HG03565 (cell line): ENCODE results near the gene CNTNAP1.
A peak's percentile ranks its signal among the peaks of the same experiment; 100 is the strongest.
"Not testable (repeated sequence)": the region's sequence is repeated elsewhere in the genome, so short reads cannot be mapped to it uniquely, and the experiment has no call there.

Experiments
- ATAC-seq: cut with Tn5 transposase; IDR thresholded peaks from one replicate; pipeline ENCODE4 v1.9.1; 2021; ENCODE audit warnings: mild to moderate bottlenecking, moderate library complexity; ENCODE audit not compliant: unreplicated experiment

The CNTNAP1 gene

DNA sequence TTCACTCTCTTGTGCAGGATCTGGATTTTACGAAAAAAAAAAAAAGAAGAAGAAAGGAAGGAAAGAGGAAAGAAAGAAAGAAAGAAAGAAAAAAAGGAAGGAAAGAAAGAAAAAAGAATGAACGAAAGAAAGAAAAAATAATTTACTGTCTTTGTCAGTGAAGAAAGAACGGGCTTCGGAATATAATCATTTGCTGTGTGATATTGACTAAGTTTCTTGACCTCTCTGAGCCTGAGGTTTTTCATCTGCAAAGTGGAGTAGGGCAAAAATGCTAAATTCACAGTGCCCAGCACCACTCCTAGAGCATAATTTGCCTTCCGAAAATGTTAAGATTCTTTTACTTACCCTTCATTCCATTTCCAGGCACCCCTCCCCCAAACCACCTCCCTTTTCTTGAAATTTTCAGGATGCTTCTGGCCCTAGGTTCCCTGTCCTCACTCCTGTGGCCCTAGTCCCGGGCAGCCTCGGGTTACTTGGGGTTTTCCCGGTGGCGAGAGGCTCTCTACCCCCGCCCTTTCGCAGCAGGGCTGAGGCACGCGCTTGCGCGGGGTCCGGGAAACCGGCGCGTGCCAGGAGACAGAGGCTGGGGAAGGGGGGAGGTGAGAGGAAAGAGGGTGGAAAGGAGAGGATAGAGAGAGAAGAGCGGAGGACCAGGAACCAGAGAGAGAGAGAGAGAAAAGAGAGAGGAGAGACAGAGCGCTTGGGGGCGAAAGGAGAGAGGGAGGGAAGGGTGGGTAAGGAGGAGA lies at the start of gene CNTNAP1:
Gene CNTNAP1 (plus strand): TSS at position 556 of the 746 bp plus-strand sequence. CDS start 299 bp downstream, outside the sequence.
- ATAC-seq = no peak

GRCh38 chr17:42632949-42633444 lies 49.3 kb upstream of the CNTNAP1 start:
- no peak for ATAC-seq

DNA sequence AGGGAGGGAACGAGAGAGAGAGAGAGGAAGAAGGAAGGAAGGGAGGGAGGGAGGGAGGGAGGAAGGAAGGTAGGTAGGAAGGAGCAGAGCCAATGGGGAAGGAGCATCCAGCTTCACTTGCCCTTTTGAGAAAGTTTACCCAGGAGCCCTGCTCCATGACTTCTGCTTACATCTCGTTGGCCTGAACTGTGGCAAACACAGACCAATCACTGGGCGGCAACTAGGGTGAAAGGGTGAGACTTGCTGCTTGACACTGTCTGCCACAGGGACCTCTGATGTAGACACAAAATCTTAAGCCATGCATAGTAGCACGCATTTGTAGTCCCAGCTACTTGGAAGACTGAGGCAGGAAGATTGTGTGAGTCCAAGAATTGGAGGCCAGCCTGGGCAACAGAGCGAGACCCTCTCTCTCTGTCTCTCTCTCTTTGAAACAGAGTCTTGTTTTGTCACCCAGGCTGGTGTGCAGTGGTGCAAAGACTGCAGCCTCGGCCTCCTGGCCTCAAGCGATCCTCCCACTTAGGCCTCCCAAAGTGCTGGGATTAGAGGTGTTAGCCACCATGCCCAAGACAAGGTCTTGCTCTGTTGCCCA lies 42.7 kb upstream of the CNTNAP1 start:
- no peak for ATAC-seq

DNA sequence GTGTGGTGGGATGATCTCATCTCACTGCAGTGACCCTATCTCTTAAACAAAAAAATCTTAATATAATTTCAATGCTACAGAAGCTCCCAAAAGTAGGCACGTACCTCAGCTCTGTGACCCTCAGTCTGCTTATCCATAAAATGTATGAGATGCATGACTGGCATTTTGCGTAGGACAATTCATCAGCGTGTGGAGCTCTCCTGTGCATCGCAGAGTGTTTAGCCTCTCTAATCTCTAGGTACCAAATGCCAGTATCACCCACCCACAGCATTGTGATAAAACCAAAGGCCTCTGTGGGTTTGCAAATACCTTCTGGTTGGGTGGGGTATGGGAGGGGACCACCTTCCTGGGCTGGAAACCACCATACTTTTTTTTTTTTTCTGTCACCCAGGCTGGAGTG lies 42.2 kb upstream of the CNTNAP1 start:
- ATAC-seq = no peak

DNA sequence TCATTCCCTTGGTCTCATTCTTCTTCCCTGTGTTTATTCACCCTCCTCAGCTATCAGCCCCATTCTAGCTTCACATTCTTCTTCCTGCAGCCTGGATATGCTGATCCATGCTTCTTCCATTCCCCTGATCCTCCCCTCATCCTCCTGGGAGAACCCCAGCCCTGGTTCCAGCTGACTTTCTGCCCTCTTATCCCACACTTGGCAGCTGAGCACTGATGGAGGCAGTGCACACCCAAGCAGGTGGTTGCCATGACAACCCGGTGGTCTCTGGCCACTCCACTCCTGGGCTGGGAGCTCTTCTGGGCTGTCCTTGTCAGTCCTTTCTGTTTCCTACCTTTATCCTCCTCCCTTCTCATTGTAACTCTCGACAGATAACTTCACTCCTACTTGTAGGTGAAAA lies 40.0 kb upstream of the CNTNAP1 start:
- no peak for ATAC-seq

DNA sequence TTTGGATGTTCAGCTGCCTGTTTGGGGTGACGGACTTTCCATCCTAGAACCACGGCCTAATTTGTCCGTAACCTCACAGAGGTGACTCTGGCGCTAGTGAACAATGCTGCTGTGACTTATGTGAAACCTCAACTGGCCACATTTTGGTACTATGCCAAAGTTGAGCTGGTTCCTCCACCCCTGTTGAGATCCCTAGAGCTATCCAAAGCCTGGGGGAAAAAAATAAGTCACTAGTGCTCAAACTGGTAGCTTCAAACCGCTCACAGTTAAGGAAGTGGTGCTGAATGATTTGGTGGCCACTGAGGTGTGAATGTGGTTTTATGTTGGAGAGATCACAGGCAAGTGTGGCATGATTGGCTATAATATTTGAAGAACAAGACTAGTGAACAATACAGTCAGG lies 34.6 kb upstream of the CNTNAP1 start:
- no peak for ATAC-seq

GRCh38 chr17:42651392-42651791 lies 30.9 kb upstream of the CNTNAP1 start:
- ATAC-seq = no peak

DNA sequence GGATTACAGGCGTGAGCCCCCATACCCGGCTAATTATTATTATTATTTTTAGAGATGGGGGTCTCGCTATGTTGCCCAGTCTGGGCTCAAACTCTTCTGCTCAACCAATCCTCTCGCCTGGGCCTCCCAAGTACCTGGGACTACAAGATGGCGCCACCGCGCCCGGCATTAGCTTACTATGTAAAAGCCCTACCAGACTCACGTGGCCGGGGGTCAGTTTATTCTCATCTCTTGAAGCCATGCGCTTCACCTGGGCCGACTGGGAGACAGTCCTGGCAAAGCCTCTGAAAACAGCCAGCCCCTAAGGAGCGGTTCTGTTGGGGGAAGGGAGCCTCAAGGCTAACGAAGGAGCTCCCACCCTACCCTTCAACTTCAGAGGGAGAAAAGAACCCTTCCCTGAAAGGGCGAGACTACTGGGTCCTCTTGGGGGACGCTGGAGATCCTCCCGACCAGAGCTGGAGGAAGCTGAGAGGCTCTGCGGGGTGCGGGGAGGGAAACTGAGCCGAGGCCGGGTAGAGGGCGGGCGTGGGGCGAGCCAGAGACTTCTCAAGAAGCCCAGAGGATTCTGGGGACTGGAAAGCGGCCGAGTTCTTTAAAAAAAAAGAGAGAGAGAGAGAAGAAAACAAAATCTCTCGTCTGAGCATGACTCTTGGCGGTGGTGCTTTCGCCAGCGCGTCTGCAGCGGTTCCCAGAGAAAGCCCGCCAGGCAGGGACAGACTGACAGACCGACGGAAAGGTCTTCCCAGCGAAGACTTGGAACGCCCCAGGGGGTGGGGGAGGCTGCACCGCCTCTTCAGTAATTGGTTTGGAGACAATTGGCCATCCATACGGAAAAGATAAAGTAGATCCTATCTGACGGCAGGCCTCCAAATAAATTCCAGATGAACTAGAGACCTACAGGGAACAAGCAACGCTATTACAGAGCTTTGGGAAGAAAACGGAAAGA lies 28.9 kb upstream of the CNTNAP1 start:
- no peak for ATAC-seq

- no peak for ATAC-seq
These were observed 26.8 kb upstream of the CNTNAP1 start for GRCh38 chr17:42655528-42655927.

GRCh38 chr17:42657824-42658588 lies 24.3 kb upstream of the CNTNAP1 start:
- no peak for ATAC-seq

- ATAC-seq = peak; percentile 38
These were observed 23.0 kb upstream of the CNTNAP1 start, which contains the start of gene TUBG2 for GRCh38 chr17:42659079-42659931. Gene TUBG2 (plus strand): TSS chr17:42659284. CDS start chr17:42659504, 220 bp downstream.

- ATAC-seq = not testable (repeated sequence)
These were observed 22.4 kb upstream of the CNTNAP1 start for GRCh38 chr17:42659932-42660274.

- ATAC-seq = no peak
These were observed 21.5 kb upstream of the CNTNAP1 start for GRCh38 chr17:42660692-42661345.

- ATAC-seq = no peak
These were observed 16.7 kb upstream of the CNTNAP1 start for GRCh38 chr17:42665581-42666001.

- ATAC-seq = not testable (repeated sequence)
These were observed 16.2 kb upstream of the CNTNAP1 start for GRCh38 chr17:42666126-42666525.

DNA sequence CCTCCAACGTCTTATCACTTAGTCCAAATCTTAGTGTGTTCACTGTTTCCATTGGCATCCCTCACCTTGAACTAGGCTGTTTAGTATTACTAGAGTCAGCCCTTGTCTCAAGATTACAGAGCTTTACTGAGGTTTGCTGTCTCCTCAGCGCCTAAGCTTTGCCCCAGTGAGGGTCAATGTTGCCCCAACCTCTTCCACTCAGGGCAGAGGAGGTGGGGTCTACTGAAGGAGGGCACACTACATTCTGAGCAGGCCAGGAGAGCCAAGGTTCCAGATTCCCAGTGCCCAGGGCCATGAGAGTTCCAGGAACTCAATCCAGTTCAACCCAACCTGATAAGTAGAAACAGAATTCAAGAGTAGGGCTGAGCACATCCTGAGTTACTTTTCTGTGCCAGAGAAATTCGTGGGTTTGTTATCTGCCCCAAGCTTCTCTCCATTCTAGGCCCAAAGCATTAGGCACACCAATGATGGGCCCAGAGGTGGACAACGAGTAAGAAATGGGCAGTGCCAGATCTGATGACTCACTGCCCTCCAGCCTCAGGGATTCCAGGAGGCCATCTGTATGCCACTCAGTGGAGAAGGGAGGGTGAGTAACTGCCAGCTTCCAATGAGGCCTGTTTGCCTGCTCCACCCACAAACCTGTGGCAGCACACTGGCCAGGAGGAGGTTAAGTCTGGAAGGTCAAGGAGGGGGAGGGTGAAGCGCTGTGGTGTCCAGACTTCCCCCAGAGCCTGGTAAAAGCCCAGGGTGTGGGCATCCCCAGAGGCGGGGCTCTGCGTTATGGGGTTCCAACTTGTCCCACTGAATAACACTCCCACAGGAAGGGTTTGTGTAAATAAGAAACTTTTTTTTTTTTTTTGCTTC lies 15.0 kb upstream of the CNTNAP1 start:
- no peak for ATAC-seq

GRCh38 chr17:42669705-42669976 lies 12.7 kb upstream of the CNTNAP1 start:
- ATAC-seq = no peak
